Stimulated activated CD4-positive, alpha-beta T cell treated with anti-CD3 and anti-CD28 coated beads, TNF-alpha, amount 100 ng/mL, for 24 hours (primary cell): ENCODE measurements around the gene TSNAXIP1.
"Not testable (repeated sequence)": the region's sequence is repeated elsewhere in the genome, so short reads cannot be mapped to it uniquely, and the experiment has no call there.

Experiments
- DNase-seq, 3 experiments: peaks; one replicate each; pipeline ENCODE4 v3.0.0-alpha.2; 2020; ENCODE audit warnings: low read depth in 3 of 3

Gene TSNAXIP1

DNA sequence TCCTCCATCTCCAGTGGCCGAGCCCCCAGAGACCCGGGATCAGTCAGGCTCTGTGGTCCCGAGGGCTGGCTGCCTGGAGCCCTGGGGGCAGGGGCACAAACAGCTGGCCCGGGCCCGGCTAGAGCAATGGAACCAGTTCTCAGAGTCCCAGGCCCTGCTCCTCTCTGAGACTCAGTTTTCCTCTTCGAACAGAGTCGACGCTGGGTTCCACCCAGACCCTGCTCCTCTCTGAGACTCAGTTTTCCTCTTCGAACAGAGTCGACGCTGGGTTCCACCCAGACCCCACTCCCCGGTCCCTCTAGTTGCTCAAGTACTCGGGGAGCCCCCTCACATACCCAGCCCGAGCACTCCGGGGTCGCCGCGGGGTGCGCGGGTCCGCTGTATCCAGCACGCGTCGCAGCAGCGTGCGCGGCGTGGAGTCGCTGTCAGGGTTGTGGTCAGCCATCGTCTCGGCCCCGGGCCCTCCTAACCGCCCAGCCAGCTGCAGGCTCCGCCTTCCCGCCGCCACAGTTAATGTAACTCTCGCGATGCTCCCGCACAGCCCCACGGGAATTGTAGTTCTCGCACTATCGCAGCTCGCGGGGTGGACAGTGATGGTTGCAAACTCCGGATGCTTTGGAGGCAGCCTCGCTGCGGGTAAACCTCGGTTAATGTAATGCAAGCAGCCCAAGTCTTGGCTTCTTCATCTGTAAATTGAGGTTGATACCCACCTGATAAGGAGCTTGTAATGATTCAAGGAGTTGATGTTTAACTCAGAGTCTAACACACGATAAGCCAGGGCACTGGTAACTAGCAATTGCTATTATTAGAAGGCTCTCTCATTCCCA is 26.9 kb downstream of the TSNAXIP1 start:
- DNase-seq, result peak; percentile 83 to 92 (median 89)

DNA sequence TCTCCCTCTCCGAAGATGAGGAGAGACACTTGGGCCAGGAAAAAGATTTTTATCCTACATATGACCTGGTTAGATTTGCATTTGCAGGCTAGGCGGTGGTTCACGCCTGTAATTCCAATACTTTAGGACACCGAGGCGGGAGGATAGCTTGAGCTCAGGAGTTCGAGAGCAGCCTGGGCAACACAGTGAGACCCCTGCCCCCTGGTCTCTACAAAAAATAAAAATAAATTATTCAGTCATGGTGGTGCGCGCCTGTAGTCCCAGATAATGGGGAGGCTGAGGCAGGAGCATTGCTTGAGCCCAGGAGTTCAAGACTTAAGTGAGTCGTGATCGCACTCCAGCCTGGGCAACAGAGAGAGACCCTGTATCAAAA is 27.5 kb downstream of the TSNAXIP1 start:
- no peak for DNase-seq

DNA sequence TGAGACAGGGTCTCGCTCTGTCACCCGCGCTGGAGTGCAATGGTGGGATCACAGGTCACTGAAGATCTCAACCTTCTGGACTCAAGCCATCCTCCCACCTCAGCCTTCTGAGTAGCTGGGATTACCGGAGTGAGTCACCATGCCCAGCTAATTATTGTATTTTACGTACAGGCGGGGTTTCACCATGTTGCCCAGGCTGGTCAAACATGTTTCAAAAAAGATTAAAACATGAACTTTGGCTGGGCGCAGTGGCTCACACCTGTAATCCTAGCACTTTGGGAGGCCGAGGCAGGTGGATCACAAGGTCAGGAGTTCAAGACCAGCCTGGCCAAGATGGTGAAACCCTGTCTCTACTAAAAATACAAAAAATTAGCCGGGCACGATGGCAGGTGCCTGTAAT is 30.5 kb downstream of the TSNAXIP1 start:
- DNase-seq, result not testable (repeated sequence)

DNA sequence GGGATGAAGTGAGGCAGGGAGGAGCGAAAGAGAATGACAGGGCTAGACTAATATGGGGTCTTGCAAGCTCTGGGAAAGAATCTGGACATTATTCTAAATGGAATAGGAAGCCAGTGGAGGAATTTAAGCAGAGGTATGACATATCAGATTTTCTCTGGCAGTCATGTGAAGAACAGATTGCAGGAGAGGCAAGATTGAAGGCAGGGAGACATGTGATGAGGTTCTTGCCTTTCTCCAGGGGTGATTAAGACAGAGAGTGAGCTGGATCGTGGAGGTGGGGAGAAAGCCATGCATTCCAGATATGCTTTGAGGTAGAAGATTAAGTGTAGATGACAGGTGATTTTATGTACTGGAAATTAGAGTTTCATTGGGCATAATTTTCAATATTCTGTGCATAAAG is 31.1 kb downstream of the TSNAXIP1 start:
- no peak for DNase-seq

DNA sequence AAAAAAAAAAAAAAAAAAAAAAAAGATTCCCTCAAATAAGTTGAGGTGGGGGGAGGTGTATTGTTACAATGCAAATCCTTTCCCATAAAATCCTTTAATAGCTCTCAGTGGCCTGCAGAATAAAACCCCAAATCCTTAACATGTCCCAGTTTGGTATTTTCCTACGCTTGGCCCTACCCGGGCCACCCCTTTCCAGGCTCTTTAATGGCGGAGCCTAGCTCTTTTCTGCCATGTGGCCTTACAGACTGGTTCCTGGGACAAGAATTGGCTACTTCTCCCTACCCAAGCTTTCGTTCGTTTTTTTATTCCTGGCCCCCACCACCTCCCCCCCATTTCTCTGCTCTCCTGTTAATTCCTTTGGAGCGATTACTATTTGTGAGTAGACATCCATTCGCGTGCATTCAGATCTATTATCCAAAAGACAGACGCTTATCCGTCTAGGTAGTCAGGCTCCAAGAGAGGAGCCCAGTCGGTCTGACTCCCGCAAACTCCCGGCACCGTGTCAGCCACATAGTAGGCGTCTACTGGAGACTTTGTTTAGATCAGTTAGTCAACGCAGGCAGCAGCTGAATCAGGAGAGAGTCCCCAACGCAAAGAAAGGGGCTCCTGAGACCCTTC is 34.6 kb downstream of the TSNAXIP1 start:
- DNase-seq, result no peak

DNA sequence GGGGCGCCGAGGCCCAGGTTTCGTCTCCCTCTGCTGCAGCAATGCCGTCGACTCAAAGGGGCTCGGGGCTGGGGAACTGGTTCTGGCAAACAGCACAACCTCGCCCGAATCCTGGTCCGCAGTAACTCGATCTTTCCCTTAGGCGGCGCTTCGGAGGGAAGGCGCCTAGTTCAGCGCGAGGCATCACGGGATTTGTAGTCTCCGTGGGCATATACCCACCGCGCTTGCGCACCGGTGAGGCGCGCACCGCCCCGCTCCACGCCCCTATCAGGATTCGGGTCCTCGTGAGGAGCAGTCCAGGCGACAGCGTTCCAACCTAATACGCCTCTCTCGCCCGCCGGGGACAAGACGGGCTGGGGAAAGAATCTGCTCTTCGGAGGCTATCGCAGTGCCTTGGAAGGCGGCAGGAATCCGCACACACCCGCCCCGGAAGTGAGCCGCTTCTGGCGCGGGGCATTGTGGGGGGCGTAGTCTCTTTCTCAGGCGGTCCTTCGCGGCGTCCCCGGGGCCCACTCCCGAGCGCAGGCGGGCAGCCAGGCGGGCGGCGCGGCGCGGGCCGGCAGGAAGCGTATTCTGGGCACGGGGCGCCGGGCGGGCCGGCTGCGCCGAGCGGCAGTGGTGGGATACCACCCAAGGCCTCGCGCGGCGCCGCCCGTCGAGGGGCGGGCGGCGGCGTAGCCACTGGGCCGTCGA is 35.3 kb downstream of the TSNAXIP1 start, which contains the start of gene THAP11:
Gene THAP11, plus strand, starts transcription at position 505 of the 693 bp plus-strand sequence. CDS start 235 bp downstream, outside the sequence.
- peak; percentile 89 to 94 (median 91) for DNase-seq

DNA sequence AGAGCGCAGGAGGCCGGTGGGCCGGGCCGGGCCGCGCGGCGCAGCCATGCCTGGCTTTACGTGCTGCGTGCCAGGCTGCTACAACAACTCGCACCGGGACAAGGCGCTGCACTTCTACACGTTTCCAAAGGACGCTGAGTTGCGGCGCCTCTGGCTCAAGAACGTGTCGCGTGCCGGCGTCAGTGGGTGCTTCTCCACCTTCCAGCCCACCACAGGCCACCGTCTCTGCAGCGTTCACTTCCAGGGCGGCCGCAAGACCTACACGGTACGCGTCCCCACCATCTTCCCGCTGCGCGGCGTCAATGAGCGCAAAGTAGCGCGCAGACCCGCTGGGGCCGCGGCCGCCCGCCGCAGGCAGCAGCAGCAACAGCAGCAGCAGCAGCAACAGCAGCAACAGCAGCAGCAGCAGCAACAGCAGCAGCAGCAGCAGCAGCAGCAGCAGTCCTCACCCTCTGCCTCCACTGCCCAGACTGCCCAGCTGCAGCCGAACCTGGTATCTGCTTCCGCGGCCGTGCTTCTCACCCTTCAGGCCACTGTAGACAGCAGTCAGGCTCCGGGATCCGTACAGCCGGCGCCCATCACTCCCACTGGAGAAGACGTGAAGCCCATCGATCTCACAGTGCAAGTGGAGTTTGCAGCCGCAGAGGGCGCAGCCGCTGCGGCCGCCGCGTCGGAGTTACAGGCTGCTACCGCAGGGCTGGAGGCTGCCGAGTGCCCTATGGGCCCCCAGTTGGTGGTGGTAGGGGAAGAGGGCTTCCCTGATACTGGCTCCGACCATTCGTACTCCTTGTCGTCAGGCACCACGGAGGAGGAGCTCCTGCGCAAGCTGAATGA is 36.0 kb downstream of the TSNAXIP1 start:
- DNase-seq, result peak in 2 of 3 experiments; percentile 27 to 55

DNA sequence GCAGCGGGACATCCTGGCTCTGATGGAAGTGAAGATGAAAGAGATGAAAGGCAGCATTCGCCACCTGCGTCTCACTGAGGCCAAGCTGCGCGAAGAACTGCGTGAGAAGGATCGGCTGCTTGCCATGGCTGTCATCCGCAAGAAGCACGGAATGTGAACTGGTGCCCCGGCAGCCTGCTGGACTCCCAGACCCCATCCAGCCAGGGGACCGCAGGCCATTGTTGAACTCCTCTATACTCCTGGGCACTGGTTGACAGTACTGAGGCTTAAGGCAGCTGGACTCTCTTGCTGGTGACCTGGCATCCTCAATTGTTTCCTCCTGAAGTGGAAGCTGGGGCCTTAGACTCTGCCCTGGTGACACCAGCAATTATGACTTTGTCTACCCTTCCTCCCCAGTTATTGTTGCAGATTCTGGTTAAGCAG is 36.7 kb downstream of the TSNAXIP1 start:
- no peak for DNase-seq

DNA sequence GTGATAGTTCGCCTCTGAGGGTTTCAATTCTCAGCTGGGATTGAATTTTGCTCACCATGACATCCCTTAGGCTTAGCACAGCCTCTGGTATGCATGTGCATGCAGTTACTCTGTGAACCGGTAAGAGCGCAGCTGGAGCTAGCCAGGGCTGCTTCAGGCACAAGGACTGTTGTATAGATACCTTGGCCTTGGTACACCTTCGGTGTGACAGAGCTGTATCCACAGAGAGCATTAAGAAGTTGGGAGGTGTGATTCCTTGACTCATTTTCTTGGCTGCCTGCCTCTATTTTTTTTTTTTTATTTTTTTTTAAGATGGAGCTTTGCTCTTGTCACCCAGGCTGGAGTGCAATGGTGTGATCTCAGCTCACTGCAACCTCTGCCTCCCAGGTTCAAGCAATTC is 37.8 kb downstream of the TSNAXIP1 start:
- DNase-seq, result no peak

DNA sequence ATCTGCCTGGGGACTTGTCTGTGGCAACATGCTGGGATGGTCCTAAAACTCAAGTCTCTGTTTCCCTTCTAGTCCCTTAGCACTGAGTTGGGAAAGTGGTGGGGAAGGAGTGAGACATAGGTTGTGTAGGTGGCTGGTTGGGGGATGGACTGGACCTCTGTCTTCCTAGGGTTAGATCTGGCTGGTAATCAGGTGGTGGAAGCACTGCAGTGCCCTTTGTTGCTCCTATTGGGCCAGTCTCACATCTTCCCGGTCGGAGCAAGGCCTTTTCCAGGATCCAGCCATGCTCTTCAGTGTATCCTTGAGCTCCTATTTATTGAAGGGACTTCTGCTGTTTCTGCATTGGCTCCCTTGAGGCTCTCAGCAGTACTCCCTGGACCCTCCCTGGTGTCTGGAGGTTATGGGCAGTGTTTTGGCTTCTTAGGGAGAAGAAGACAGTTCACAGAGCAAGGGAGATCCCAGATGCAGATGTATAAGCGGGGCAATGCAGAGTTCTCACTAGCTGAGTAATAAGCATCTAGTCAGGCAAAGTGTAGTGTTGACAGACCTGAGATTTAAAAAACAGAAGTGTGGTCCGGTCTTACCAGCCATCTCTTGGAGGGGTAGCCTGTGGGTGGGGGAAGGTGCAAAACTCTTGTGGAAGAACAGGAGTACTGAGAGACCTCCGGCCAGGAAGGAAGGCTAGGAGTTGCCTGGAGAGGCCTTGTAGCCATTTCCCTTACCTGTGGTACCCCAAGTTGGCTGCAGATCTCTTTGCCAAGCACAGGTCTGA is 38.8 kb downstream of the TSNAXIP1 start:
- no peak for DNase-seq

DNA sequence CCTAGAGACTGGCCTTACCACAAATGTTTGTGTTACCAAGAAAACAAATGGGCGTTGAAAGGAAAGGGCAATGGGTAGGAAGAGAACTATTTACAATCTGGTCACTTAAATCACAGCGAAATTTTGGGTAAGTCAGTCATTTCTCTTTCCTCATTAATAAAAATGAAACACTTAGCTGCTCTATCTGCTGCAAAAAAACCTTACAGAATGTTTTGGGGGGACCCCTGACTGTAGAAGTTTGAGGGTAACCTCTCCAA is 39.3 kb downstream of the TSNAXIP1 start:
- DNase-seq, result no peak

DNA sequence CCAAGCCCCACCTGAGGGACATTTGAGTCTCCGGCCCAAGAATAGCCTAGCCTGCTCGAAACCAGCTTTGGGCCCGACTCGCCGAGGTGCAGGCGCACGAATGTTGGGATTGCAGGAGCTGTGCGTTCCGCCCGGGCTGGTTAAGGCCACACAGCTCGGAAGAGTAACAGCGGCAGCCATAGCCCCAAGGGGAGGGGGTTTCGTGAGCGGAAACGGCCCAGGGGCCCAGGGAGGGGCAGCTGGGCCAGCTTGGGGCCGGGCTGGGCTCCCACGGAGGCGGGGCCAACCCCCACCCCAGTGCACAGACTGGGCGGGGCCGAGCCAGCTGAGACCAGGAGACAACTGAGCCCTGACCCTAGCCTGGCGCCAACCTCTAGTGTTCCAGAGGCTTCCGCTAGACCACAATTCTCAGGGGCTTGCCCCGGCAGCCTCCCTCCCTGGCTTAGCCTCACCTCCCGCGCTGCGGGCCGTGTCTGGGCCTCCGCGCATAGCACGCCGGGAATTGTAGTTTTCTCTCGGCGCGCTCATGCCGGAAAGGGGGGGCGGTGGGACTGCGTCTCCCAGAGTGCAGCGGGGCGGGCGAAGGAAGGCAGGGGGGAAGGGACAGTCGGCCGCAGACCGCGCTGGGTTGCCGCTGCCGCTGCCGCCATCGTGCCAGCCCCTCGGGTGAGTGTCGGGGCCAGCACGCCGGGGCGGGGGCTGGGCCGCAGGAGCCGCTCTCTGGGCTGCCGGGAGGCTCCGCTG is 39.8 kb downstream of the TSNAXIP1 start, which contains the start of gene NUTF2:
Gene NUTF2, plus strand, starts transcription at position 614 of the 744 bp plus-strand sequence. CDS start 18,198 bp downstream, outside the sequence.
- DNase-seq, result peak; percentile 90 to 95 (median 94)

DNA sequence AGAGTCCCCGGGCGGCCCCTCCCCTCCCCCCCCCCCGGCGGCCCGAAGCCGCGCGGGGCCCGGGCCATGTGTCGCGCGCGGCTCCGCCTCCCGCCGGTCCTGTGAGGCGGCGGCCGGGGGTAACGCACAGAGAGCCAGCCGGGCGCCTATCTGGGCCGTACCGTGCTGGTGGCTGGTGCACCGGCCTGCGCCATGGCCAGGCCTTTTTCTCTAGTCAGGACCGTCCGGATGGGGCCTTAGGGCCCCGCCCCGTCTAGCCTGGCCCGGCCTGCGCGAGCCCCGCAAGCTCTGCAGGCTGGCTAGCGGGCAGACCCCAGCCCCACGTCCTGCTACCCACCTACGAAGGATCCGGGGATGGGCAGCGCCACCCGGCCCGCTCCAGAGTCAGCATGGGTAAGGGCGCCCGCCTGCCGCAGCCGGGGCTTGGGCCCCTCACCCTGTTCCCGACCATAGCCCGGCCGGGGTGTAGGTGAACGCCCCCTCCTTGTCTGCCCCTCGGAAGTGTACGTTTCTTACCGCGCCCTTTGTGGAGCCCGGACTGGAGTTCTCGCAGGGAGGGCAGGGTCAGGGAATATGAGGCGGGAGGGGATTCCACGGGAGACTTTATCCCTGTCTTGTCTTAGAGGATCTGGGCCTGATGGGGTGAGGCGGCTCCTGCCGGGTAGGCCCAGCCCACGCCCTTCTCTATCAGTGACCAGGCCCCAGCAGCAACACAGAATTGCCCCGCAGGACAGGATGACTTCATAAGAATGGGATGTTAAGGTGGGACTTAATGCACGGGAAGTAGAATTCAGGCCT is 40.6 kb downstream of the TSNAXIP1 start, which contains the start of gene CENPT:
Gene CENPT, minus strand, starts transcription at position 630 of the 798 bp plus-strand sequence. CDS start 13,834 bp downstream, outside the sequence.
- DNase-seq, result peak in 1 of 3 experiments; percentile 23

DNA sequence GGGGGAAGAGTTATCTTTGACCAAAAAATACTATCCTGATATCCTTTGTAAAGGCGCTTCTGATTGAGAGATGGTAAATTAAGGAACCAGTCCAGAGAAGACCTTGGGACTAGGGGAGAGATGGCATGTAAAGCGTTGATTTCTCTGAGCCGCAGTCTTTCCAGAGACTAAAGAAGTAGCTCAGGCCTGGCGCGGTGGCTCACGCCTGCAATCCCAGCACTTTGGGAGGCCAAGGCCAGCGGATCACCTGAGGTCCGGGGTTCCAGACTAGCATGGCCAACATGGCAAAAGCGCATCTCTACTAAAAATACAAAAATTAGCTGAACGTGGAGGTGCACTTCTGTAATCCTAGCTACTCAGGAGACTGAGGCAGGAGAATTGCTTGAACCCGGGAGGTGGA is 41.4 kb downstream of the TSNAXIP1 start:
- DNase-seq, result no peak

DNA sequence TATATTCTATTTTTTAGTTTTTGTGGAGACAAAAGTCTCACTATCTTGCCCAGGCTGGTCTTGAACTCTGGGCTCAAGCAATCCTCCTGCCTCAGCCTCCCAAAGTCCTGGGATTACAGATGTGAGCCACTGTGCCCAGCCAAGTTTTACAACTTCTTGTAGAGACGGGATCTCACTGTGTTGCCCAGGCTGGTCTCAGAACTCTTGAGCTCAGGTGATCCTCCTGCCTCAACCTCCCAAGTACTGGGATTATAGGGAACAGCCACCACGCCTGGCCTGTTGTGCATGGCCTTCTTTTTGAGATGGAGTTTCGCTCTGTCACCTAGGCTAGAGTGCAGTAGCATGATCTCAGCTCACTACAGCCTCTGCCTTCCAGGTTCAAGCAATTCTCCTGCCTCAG is 47.0 kb downstream of the TSNAXIP1 start:
- no peak for DNase-seq

DNA sequence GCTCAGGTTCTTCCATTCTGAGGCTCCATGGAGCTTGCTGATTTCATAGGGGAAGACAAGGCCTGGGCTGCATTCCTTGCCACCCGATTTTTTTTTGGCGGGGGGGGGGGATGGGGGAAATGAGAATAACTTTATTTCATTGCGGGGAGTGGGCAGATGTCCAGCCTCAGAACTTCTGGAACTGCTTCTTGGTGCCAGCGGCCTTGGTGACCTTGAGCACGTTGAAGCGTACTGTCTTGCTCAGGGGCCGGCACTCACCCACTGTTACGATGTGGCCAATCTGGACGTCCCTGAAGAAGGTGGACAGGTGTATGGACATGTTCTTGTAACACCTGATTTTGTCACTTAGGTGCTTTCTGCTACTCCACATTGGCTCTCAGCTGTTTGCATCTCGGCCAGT is 49.1 kb downstream of the TSNAXIP1 start:
- no peak for DNase-seq

DNA sequence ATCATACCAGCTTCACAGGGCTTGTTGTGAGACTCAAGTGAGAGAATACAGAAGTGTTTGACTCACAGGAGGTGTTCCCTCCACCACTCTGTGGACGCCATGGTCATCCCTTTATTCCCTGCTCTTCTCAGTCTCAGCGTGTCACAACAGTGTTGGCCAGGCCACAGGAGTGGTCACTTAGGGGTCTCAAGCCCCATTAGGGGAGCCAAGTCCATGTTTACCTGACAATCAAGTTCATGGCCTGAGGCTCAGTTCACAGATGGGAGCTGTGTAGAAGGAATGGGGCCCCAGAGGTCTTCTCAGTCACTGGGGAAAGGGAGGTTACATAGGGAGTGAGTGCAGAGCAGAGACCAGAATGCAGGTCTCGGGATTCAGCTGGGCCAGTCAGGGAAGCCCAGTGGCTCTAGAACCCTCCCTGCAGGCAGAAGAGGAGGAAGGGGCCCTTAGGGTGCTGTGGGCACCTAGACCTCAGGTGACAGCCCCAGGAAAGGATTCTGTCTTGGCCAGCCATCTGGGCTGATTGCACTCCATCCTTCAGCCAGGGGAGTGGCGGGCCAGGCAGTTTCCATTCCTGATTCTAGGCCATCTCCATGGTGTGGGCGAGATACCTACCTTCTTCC is 50.3 kb downstream of the TSNAXIP1 start:
- DNase-seq, result no peak

DNA sequence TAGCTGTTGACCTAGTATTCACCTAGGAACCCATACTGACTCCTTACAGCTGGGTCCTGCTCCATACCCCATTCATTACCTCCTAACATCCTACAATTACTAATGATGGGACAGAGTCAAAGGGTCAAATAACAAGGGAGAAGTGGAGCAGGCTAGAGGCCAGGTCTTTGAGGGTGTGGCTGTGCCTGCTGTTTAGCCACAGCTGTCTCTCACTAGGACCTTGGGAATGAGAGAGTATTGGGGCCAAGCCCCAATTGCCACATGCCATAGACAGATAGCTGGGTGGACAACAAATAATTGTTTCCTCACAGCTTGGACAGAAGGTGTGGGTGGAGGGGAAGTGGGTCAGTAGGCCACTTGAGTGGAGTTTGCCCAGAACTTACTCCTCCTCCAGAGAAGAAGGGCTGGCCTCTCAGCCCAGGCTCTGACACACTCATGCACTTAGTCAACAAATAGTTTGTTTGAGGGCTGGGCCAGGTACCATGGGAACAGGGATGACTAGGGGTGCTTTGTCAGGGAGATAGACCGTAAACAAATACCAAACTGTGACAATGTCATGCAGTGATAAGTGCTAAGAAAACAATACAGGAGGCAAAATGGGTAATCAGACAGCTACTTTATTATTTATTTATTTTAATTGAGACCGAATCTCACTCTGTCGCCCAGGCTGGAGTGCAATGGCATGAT is 51.0 kb downstream of the TSNAXIP1 start:
- no peak for DNase-seq
